Measurements from ENCODE around the gene BHMT2.

Gene BHMT2

DNA sequence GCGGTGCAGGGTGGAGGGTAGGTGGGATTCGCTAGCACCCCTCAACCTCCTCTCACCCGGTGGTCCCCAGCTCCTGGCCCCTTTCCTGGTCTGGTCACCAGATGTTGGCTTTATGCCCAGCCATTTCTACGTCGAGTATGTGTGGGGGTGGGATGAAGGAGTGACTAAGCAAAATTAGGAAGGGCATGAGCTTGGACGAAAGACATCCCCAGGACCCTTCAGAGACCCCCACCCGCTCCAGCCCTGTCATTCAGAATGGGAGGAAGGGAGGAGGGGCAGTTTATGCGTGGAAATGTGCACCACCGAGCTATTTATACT is 742 bp downstream of the BHMT2 start:
- DNase-seq, result no peak

DNA sequence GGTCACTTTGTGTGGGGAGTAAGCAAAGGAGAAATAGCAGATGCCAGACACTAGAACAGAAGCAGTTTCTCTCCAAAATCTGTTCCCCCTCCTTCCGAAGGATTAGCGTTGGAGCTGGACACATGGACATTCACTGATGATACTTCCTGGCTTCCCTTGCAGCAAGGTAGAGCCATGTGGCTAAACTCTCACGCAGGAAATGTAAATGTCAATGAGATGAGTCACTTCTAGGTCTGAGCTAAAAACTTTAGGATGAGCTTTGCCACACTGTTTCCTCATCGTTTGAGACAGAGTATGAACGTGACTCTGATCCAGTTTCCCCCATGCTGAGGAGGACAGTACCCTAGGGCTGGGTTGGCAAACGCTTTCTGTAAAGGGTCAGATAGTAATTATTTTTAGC is 5.1 kb downstream of the BHMT2 start:
- no peak for DNase-seq

DNA sequence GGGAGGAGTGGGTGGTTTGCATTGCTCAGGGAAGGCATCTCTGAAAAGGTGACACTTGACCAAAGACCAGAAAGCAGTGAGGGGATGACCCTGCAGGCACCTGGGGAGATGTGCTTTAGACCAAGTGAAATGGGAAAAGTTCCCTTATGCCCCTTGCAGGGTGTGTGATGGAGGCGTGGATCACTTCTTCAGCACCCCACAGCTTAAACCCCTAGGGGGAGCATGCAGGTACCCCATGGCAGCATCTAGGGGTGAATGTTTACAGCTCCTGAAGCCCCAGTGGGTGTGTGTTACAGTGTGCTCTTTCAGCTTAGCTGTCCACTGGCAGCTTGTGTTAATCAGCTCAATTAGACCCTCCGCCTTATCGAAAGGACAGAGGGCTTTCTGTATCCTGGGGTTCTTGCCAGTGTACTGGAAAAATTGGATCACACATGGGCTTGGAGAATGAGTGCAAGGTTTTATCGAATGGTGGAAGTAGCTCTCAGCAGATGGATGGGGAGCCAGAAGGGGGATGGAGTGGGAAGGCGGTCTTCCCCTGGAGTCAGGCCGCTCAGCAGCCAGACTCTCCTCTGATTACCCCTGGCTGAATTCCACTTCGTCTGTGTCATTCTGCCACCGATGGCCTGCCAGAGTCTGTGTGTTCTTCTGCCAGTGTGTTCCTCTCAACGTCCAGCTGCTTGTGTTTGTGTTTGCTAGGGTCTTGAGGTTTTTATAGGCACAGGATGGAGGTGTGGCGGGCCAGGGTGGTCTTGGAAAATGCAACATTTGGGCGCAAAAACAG is 6.3 kb downstream of the BHMT2 start:
- no peak for DNase-seq

DNA sequence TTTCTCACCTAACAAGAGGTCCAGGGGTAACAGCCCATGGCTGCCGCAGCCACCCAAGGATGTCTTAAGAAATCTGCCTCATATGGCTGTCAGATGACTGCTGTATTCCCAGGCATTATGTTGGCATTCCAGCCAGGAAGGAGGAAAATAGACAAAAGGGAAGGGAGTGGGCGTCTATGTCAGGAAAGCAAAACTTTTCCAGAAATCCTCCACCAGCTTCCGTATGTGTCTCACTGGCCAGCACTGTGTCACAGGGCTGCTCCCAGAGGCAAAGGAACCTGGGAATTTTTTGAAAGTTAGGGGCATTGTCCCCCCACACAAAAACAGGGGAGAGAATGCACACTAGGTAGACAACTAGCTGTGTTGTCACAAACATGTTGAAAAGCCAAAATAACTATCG is 7.3 kb downstream of the BHMT2 start:
- DNase-seq, result no peak

DNA sequence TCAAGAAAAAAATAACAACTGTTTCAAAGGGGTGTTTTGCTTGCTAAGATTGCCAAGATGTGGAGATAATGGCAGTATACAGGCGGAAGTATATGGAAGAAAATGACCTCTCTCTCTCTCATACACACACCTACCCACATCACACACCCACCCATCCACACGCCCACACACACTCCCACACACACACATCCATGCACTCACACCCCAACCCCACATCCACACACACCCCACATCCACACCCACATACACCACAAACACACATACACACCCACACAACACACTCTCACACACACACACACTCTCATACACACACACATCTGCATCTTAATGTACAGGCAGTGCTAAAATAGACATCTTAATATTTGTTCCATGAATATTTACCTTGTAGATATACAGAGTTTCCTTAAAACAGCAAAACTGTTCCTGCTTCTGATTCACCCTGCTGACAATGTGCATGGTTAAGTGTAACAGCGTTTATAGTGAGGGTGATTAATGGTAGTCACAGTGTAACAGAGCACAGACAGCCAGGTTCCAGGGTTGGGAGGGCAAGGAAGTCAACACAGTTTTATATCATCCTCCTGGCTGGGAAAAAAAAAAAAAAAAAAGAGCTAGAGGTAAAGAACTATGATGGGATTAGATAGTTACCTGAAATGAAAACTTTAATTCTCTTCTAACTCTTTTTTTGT is 8.3 kb downstream of the BHMT2 start:
- DNase-seq, result peak; percentile 59

DNA sequence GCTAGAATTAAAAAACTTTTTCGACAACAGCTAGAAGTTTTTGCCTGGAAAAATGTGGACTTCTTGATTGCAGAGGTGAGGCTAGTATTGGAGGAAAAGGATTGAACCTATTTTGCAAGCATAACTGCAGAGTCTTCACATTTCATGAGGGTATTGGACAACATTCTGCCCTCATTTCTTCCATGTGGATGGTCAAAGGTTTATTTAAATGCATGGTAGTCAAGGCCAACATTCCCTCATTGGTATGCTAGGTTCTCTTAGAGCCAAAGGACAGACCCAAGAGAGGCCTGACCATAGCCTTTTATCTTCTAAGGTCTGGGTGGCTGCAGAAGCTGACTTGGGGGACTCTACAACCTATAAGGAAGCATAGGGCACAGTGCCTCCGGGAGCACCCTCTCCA is 11.2 kb downstream of the BHMT2 start:
- DNase-seq, result no peak

DNA sequence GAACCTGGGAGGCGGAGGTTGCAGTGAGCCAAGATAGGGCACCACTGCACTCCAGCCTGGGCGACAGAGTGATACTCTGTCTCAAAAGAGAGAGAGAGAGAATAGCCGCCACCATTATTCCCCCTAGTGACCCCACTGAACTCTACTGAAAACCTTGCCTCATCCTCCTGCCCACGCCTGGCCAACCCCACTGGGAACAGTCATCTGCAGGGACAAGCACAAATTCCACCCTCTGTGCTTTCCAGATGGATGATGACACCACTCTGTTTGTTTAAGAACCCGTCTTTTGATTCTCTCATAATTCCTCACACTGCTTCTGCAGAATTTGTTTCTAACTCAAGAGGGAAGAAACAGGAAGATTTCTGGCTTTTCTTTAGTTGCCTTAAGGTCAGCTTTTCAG is 12.2 kb downstream of the BHMT2 start:
- no peak for DNase-seq

DNA sequence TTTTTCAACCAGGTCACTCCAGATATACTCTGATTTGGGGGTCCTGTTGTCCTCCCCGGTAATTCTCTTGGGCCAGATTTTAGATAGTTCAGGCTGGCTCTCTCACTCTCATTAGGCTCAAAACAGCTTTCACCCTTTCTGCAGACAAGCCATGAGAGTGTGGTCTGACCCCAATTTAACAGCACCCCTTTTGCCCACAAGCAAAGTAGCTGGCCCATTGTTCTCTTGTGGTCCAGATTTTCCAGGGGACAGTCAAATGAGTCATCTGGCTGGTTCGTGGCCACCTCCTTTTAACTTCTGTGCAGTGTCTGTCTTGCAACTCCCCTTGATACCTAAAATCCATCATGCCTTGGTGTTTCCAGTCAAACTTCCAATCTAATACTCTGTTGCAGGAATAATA is 16.5 kb downstream of the BHMT2 start:
- no peak for DNase-seq

DNA sequence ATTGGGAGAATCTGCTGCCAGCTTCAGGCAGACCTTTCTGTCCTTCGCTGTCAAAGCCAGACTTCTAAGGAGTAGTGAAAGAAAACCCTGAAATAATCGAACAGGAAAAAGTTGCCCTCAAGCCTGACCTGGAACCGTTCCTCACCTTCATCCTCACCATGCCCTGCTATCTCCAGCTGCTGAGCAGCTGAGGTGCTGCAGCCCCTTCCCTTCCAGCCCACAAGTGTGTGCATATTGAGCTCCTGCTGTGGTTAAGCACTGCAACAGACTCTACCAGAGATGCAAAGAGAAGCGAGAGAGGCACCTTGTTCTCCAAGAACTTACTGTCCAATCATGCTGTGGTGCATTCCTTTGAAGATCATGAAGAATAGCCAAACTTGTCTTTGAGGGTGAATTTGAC is 18.9 kb downstream of the BHMT2 start:
- DNase-seq, result no peak

DNA sequence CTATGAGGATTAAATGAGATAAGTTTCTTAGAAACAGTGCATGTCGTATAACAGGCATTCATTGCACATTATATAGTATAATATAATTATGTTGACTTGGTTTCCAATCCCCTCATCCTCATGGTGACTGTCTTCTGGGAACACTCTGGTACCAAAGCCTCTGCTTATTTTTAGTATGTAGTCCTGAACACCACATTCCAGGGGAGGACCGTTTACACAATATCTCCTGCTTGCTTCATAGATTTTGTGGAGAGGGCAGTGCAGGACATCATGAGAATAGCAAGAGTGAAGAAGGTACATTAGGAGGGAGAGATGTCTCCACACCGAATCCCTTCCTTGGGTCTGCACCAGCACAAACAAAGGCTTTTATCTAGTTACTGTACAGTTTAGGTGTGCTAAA is 21.5 kb downstream of the BHMT2 start:
- no peak for DNase-seq

DNA sequence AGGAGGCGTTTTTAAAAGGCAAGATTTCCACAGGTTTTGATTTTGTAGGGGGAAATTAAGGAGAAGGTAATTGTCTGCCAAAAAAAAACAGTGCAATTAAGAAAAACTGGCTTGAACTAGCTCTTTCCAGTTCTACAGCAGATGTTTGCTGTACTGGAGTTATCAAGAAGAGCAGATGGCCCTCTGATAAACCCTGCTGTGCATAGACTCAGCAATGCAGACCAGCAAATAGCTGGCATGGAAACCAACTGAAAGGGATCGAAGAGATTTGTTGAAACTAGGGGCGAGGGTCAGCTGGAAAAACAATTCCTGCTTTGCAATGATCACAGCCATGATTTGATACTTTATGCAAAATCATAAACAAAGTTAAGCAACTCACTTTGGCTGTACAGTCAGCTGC is 24.2 kb downstream of the BHMT2 start:
- no peak for DNase-seq

DNA sequence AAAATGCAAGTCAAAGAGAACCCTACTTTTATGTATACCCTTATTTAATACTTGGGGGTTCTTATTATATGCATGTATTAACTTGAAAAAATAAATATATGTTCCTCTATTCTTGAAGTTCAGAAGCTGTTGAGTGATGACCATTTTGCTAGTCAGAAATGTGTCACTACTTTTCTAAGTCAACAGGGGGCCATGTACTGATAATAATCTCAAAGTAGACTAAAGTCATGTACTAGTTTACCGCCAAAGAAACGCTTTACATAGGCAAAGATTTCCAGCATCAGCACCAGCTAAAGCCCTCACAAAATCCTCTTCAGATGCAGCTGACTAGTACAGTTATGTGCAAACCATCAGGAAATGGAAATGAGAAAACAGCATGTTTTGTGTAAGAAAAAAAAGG is 36.3 kb downstream of the BHMT2 start:
- no peak for DNase-seq

DNA sequence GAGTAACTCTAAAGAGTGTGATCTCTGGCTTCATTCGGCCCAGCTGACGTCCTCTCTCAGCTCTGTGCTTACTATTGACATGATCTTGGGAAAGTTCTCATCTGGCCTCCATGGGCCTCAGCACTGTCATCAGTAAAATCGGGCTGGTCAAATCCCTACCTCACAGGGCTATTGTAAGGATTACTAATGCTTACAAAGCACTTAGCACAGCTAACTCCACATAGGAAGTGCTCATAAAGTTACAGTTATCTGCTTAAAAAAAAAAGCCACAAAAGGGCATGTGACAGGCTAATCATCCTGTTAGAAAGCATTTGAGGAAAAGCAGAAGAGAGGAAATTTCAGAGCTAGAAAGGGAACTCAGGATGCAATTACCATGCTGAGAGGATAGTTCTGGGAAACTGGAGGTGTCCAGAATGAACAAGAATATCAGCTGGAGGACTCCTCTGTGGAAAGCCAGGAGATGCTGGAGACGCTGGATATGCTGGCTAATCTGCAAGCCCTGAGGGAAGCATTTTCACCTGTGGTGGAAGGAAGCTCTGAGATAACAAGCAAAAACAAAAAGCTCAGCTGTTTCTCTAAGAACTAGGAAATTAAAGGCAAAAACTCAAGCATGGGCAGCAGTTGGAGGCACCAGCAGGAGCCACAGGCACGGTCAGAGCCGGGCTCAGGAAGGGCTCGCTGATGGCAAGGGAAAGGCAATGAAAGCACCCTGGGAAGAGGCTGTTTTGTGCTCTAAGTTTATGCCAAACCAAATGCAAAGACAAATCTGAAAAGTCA is 37.6 kb downstream of the BHMT2 start:
- DNase-seq, result no peak

DNA sequence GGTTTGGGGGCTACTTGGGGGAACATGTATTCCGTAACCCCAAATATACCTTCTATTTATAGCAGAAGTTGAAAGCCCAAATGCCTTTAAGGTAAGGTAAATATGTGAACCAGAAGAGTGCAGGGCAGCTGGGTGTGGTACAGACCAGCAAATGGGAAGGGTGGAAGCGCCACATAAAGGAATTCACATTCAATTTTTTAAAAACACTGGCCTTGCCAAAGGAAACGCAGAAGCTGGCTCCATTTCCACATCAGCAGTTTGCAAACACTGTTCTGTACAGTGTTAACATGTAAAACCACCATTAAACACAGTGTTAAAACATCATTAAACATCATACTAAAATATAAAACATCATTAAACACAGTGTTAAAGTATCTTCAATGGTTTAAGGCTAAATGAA is 38.5 kb downstream of the BHMT2 start:
- DNase-seq, result no peak

DNA sequence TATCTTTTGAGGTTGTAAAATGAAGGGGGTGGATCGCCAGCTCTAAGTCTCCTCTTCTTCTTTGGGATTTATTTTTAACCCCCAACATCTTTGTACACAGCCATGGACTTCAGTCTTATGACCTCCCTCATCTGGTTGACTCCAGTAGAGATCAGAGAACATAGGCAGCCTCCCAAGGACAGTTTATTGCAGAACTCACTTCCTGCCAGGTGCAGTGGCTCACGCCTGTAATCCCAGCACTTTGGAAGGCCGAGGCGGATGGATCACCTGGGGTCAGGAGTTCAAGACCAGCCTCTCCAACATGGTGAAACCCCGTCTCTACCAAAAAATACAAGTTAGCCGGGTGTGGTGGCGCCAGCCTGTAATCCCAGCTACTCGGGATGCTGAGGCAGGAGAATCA is 39.2 kb downstream of the BHMT2 start:
- DNase-seq, result no peak

DNA sequence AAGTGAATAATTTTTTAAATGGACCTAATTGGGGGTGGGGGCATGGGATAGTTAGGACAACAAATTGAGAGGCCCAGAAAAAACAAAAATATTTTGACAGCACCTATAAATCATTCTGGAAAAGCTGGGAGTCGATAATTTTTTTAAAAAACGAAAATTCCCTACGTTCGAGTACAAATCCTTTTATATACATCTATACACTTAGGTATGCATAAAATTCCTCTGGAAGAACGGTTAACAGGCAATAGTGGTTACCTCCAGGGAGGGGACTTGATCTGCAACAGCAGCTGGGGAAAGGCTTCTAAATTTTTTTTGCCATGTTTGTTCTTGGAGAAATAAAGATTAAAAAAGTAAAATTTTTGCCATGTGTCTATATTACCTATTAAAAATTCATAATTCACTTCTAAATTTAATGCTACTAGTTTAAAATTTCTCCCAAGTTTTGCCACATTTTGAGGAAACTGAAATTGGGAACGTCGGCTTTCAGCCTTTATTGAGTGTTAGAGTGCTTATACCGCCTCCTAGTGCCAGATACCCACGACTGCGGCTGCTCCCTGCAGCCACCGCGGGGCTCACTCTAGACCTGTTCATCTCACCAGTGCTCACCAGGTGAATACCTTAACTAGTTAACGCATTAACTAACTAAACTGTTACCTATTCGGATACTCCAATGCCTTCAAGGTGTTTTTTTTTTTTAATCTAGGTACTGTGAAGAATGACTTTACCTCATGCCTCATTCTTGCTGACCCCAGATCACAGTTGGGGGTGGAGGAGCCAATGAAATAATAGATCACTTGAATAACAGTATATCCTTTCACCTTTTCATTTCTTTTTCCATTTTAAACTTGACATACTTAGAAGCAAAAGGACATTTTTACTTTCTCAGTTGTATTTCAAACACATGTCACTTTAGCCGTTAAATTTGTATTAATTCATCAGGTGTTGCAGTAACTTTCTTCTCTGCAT is 40.2 kb downstream of the BHMT2 start:
- DNase-seq, result no peak

DNA sequence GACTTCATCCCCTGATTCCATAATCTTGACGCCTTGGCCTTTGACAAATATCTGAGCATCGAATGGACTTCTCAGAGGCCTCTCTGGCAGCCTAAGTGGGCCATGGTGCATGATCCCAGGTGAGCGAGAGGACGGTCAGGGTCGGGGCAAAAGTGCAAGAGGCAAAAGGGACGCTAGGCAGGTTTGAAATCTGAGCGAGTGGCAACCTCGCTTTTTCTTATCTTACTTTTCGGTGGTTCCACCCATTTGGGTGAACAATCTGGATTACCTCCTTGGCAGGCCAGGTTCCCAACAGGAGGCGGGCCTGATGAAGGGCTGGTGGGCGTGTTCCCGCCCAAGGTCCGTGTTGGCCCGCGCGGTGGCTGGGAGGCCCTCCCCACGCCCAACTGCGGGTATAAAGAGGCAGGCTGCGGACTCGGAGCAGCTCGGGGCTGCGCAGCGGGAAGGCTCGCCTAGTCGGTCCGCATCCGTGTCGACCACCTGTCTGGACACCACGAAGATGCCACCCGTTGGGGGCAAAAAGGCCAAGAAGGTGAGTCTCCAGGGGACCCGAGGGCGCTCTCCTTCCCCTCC is 41.9 kb downstream of the BHMT2 start, which contains the start of gene BHMT:
BHMT (plus strand) TSS at position 423 of the 573 bp plus-strand sequence; CDS start at position 500, 77 bp downstream.
- no peak for DNase-seq

DNA sequence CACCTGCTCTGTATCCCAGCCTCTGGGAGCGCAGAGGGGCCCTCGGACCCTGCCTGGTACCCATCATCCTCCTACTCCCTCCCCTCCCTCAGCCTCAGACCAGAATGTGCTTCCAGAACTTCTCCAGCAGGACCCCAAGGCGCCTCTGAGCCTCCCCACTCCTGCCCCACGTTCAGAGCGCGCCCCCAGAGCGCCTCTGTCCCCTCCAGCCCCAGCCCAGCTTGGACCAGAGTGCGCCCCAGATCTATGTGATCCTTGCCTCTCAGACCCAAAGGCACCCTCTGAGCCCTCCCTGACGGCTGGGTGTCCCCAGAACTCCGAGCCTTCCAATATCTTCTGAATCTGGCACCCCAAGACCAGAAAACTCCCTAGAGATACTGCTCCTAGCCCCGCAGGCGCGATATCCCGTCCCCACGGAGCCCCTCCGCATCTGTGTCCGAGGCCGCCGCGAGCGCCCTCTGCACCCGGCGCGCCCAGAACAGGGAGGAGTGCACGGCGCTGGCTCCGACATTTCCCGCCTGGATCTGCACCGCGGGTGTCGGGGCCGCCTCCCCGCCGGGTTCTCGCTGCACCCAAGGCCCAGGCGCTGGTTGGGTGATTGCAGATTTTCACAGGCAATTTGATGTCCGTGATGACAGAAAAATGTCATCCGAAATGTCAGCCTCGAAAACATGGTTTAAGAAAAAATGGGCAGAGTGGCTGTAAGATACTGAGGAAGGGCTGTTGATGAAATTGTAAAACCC is 42.6 kb downstream of the BHMT2 start:
- no peak for DNase-seq

DNA sequence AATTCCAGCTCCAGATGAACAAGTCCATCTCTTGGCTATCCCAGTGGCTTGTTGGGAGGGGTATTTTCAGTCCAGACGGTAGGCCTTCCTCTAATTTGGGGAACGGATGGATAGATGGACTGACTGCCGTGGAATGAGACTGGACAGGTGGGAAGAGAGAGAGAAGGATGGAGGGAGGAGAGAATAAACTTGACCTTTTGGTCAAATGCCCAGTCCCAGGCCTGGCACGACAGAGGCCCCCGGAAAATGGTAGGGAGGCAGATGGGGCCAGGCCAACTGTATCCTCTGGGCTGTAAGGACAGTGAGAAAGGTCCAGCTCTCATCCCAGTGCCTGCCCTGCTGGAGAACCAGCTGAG is 43.1 kb downstream of the BHMT2 start:
- DNase-seq, result no peak

DNA sequence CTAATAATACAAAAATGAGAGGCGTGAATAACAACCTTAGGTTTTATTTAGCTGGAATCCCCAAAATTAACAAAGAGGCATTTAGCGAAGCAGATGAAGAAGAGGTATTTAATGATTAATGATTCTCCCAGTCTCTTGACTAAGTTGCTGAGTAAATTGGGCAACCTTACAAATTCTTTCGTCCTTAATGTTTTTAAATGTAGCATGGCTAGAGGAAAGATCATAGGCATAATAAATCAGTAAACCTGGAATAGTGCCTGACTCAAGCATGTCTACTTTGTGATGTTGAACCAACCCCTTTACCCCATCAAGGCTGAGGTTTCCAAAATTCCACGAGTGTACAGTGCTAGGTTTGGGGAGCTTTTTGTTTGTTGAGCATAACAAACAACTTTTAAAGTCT is 49.9 kb downstream of the BHMT2 start:
- peak; percentile 89 for DNase-seq

DNA sequence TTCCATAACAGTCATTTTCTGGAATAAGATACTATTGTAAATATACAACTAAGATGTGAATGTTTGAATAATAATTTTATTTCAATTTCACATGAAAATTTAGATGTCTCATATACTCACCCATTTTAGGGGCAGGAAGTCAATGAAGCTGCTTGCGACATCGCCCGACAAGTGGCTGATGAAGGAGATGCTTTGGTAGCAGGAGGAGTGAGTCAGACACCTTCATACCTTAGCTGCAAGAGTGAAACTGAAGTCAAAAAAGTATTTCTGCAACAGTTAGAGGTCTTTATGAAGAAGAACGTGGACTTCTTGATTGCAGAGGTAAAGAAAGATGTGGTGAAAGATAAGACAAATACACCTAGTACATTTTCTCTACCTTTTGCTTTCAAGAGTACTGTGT is 50.7 kb downstream of the BHMT2 start:
- DNase-seq, result peak; percentile 47

DNA sequence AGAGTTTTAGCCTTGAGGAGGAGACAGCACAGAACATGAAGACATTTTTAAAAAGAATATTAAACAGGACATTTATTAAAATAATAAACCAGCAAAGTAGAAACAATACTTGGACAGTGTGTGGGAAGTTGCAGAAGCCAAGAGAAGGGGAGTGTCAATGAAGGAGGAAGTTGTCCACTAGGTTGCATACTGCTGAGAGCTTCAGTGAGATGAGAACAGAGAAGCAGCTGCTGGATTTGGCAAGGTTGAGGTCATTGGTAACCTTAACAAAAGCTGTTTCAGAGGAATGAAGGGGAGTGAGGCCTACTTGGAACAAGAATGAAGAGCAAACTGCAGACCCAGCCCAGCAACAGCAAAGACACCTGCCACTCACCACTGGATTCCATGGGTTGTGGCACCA is 53.4 kb downstream of the BHMT2 start:
- DNase-seq, result no peak
